Suprapubic skin (tissue), 4 donors: ENCODE measurements around the gene LGALS9.

Experiments
- POLR2A ChIP-seq, 2 donors: fragments of 450-650 bp; IDR thresholded peaks; one replicate each; pipeline ENCODE4 v1.6.1; 2017; ENCODE audit warnings: antibody characterized with exemption in 2 of 2, mild to moderate bottlenecking in 2 of 2, moderate library complexity in 2 of 2
- POLR2AphosphoS5 ChIP-seq, 3 donors: sonication (generic); formaldehyde crosslinking; IDR thresholded peaks; one replicate each; pipeline ENCODE4 v1.6.1; 2017; ENCODE audit warnings: antibody characterized with exemption in 3 of 3
- TF ChIP-seq, protein P1 (sequence below), 2 donors: fragments of 200-600 bp in 1 of 2; fragments of 450-650 bp in 1 of 2; sonication (generic) in 1 of 2; IDR thresholded peaks; one replicate each; pipeline ENCODE4 v1.5.1; 2016 to 2019; ENCODE audit warnings: antibody characterized with exemption in 2 of 2, mild to moderate bottlenecking in 1 of 2, moderate library complexity in 1 of 2

DNA sequence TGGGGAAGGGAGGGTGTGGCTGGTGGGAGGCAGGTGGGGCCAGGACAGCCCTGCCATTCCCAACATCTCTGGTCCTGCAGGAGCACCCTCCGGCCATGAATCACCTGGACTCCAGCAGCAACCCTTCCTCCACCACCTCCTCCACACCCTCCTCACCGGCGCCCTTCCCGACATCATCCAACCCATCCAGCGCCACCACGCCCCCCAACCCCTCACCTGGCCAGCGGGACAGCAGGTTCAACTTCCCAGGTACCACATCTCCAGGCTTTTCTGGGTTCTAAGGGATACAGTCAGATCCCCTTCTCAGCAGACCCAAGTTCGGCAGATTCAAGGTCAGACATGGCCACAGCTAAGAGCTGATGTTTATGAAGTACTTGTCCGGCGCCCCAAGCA is 33.8 kb upstream of the LGALS9 start:
- TF ChIP-seq POLR2AphosphoS5 (IDR thresholded peaks at IDR 0.05) (no peak), POLR2A (IDR thresholded peaks at IDR 0.05) (no peak)
- TF ChIP-seq, protein P1, sequence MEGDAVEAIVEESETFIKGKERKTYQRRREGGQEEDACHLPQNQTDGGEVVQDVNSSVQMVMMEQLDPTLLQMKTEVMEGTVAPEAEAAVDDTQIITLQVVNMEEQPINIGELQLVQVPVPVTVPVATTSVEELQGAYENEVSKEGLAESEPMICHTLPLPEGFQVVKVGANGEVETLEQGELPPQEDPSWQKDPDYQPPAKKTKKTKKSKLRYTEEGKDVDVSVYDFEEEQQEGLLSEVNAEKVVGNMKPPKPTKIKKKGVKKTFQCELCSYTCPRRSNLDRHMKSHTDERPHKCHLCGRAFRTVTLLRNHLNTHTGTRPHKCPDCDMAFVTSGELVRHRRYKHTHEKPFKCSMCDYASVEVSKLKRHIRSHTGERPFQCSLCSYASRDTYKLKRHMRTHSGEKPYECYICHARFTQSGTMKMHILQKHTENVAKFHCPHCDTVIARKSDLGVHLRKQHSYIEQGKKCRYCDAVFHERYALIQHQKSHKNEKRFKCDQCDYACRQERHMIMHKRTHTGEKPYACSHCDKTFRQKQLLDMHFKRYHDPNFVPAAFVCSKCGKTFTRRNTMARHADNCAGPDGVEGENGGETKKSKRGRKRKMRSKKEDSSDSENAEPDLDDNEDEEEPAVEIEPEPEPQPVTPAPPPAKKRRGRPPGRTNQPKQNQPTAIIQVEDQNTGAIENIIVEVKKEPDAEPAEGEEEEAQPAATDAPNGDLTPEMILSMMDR (IDR thresholded peaks at IDR 0.05) = no peak
